GM23338 (cell line): ENCODE results near the gene GOLGA6A. TPM values are rescaled to one million over a fixed set of nuclear protein-coding genes. Genes with fewer than 3 reads are reported as not detected.

Experiments used
- ATAC-seq: fragments of 200-7000 bp; cut with Tn5 transposase; 3 replicates; pipeline ENCODE4 v1.9.1; 2020
- DNase-seq: peaks from one replicate; pipeline ENCODE4 v3.0.0-alpha.2; 2015; ENCODE audit warnings: low spot score
- H2AFZ ChIP-seq: fragments of 200-600 bp; sonication (generic); 2 replicates; pipeline ENCODE4 v1.8.0; 2016; ENCODE audit warnings: antibody characterized with exemption, mild to moderate bottlenecking, moderate library complexity
- H3F3A ChIP-seq: fragments of 200-600 bp; sonication (generic); replicated peaks from 2 replicates; pipeline ENCODE4 v1.8.0; 2017; ENCODE audit warnings: antibody characterized with exemption, mixed run types, low read depth
- H3K27ac ChIP-seq: fragments of 200-600 bp; sonication (generic); 2 replicates; pipeline ENCODE4 v1.6.1; 2016; ENCODE audit warnings: low read depth
- H3K27me3 ChIP-seq: fragments of 200-600 bp; sonication (generic); 2 replicates; pipeline ENCODE4 v1.8.0; 2016; ENCODE audit warnings: mild to moderate bottlenecking, mixed run types, moderate library complexity; ENCODE audit not compliant: insufficient read depth
- H3K36me3 ChIP-seq: fragments of 200-600 bp; sonication (generic); 2 replicates; pipeline ENCODE4 v1.8.0; 2016; ENCODE audit warnings: mild to moderate bottlenecking; ENCODE audit not compliant: insufficient read depth
- H3K4me1 ChIP-seq: fragments of 200-600 bp; sonication (generic); 2 replicates; pipeline ENCODE4 v1.8.0; 2016; ENCODE audit warnings: mild to moderate bottlenecking, moderate library complexity; ENCODE audit not compliant: insufficient read depth
- H3K4me2 ChIP-seq: fragments of 200-600 bp; sonication (generic); 2 replicates; pipeline ENCODE4 v1.7.1; 2017; ENCODE audit warnings: mixed run types
- H3K4me3 ChIP-seq: fragments of 200-600 bp; sonication (generic); 2 replicates; pipeline ENCODE4 v1.6.1; 2016; ENCODE audit warnings: mixed run types
- H3K79me2 ChIP-seq: fragments of 200-600 bp; sonication (generic); replicated peaks from 2 replicates; pipeline ENCODE4 v1.8.0; 2017; ENCODE audit warnings: mild to moderate bottlenecking; ENCODE audit not compliant: insufficient read depth
- H3K9me2 ChIP-seq: fragments of 200-600 bp; sonication (generic); 2 replicates; pipeline ENCODE4 v1.8.0; 2017; ENCODE audit not compliant: insufficient read depth
- H4K20me1 ChIP-seq: fragments of 200-600 bp; sonication (generic); replicated peaks from 2 replicates; pipeline ENCODE4 v1.8.0; 2017; ENCODE audit warnings: mild to moderate bottlenecking; ENCODE audit not compliant: insufficient read depth
- H3K27ac Mint-ChIP-seq: 2 replicates; pipeline ENCODE4 v1.8.0; 2020; ENCODE audit warnings: inconsistent platforms, mild to moderate bottlenecking, moderate library complexity, mixed read lengths
- H3K27me3 Mint-ChIP-seq: 3 replicates; pipeline ENCODE4 v1.8.0; 2022; ENCODE audit warnings: low read depth, mild to moderate bottlenecking, moderate library complexity, mixed read lengths, inconsistent platforms; ENCODE audit not compliant: insufficient read depth, poor library complexity
- H3K36me3 Mint-ChIP-seq: 3 replicates; pipeline ENCODE4 v1.8.0; 2021; ENCODE audit warnings: low read depth, mild to moderate bottlenecking, inconsistent platforms, moderate library complexity, mixed read lengths
- H3K4me1 Mint-ChIP-seq: 3 replicates; pipeline ENCODE4 v1.8.0; 2020; ENCODE audit warnings: mild to moderate bottlenecking, inconsistent platforms, mixed read lengths
- H3K4me3 Mint-ChIP-seq: 3 replicates; pipeline ENCODE4 v1.8.0; 2021; ENCODE audit warnings: moderate library complexity, mild to moderate bottlenecking, inconsistent platforms, mixed read lengths
- H3K9me3 Mint-ChIP-seq: 3 replicates; pipeline ENCODE4 v1.8.0; 2020; ENCODE audit warnings: moderate library complexity, mild to moderate bottlenecking, inconsistent platforms, mixed read lengths
- CREB1 ChIP-seq: fragments of 250-450 bp; sonication (Bioruptor Pico); IDR thresholded peaks from 2 replicates; pipeline ENCODE4 v1.5.0; 2020; ENCODE audit warnings: low read depth, mild to moderate bottlenecking, moderate library complexity
- POLR2AphosphoS5 ChIP-seq: IDR thresholded peaks from 2 replicates; pipeline ENCODE4 v1.6.1; 2016; ENCODE audit warnings: antibody characterized with exemption, low read depth
- ZNF114 ChIP-seq: fragments of 250-450 bp; sonication (Bioruptor Pico); IDR thresholded peaks from 2 replicates; pipeline ENCODE4 v1.5.0; 2020; ENCODE audit warnings: mild to moderate bottlenecking, moderate library complexity
- ZNF331 ChIP-seq: fragments of 250-450 bp; sonication (Bioruptor Pico); IDR thresholded peaks from 2 replicates; pipeline ENCODE4 v1.5.0; 2020; ENCODE audit warnings: low read depth, mild to moderate bottlenecking, moderate library complexity
- polyA plus RNA-seq: library from polyadenylated mRNA; unstranded; fragments of >200 nt; fragmentation: Nextera tagmentation; extraction: Ambion mirVana; gene quantifications from 2 replicates; pipeline ENCODE4 v1.2.1, GENCODE V29; 2016
- total RNA-seq: library from RNA; depleted of rRNA; stranded (reverse); fragments of >200 nt; shearing (Covaris generic); gene quantifications from 2 replicates; pipeline ENCODE4 v1.2.3, GENCODE V29; 2014
- TF ChIP-seq, protein P1 (sequence below): IDR thresholded peaks from 2 replicates; pipeline ENCODE4 v1.6.1; 2016; ENCODE audit warnings: antibody characterized with exemption
- TF ChIP-seq, protein P2 (sequence below): fragments of 250-450 bp; sonication (Bioruptor Pico); IDR thresholded peaks from 2 replicates; pipeline ENCODE4 v1.5.0; 2020; ENCODE audit warnings: mild to moderate bottlenecking, moderate library complexity

The GOLGA6A gene
- total and polyA plus RNA-seq, 2 experiments from 2014 or later: 0.18 to 2.1 TPM

DNA sequence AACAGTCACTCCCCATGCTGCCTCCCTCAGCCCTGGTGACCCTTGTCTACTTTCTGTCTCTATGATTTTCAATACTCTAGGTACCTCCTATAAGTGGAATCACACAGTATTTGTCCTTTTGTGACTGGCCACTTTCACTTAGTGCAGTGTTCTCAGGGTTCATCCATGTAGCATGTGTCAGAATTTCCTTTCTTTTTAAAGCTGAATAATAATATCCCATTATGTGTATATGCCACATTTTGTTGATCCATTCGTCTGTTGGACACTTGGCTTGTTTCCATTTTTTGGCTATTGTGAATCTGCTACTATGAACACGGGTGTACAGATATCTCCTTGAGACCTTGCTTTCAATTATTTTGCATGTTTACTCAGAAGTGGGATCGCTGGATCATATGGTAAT, 53.7 kb downstream of the GOLGA6A start:
- H3K4me1 Mint-ChIP-seq: no peaks in the 10 kb centered on the region
- TF ChIP-seq, protein P1, sequence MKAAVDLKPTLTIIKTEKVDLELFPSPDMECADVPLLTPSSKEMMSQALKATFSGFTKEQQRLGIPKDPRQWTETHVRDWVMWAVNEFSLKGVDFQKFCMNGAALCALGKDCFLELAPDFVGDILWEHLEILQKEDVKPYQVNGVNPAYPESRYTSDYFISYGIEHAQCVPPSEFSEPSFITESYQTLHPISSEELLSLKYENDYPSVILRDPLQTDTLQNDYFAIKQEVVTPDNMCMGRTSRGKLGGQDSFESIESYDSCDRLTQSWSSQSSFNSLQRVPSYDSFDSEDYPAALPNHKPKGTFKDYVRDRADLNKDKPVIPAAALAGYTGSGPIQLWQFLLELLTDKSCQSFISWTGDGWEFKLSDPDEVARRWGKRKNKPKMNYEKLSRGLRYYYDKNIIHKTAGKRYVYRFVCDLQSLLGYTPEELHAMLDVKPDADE: no peak
- no peak for TF ChIP-seq ZNF114 (CRISPR knock-in tag)
- TF ChIP-seq POLR2AphosphoS5: no peak
- TF ChIP-seq, protein P2, sequence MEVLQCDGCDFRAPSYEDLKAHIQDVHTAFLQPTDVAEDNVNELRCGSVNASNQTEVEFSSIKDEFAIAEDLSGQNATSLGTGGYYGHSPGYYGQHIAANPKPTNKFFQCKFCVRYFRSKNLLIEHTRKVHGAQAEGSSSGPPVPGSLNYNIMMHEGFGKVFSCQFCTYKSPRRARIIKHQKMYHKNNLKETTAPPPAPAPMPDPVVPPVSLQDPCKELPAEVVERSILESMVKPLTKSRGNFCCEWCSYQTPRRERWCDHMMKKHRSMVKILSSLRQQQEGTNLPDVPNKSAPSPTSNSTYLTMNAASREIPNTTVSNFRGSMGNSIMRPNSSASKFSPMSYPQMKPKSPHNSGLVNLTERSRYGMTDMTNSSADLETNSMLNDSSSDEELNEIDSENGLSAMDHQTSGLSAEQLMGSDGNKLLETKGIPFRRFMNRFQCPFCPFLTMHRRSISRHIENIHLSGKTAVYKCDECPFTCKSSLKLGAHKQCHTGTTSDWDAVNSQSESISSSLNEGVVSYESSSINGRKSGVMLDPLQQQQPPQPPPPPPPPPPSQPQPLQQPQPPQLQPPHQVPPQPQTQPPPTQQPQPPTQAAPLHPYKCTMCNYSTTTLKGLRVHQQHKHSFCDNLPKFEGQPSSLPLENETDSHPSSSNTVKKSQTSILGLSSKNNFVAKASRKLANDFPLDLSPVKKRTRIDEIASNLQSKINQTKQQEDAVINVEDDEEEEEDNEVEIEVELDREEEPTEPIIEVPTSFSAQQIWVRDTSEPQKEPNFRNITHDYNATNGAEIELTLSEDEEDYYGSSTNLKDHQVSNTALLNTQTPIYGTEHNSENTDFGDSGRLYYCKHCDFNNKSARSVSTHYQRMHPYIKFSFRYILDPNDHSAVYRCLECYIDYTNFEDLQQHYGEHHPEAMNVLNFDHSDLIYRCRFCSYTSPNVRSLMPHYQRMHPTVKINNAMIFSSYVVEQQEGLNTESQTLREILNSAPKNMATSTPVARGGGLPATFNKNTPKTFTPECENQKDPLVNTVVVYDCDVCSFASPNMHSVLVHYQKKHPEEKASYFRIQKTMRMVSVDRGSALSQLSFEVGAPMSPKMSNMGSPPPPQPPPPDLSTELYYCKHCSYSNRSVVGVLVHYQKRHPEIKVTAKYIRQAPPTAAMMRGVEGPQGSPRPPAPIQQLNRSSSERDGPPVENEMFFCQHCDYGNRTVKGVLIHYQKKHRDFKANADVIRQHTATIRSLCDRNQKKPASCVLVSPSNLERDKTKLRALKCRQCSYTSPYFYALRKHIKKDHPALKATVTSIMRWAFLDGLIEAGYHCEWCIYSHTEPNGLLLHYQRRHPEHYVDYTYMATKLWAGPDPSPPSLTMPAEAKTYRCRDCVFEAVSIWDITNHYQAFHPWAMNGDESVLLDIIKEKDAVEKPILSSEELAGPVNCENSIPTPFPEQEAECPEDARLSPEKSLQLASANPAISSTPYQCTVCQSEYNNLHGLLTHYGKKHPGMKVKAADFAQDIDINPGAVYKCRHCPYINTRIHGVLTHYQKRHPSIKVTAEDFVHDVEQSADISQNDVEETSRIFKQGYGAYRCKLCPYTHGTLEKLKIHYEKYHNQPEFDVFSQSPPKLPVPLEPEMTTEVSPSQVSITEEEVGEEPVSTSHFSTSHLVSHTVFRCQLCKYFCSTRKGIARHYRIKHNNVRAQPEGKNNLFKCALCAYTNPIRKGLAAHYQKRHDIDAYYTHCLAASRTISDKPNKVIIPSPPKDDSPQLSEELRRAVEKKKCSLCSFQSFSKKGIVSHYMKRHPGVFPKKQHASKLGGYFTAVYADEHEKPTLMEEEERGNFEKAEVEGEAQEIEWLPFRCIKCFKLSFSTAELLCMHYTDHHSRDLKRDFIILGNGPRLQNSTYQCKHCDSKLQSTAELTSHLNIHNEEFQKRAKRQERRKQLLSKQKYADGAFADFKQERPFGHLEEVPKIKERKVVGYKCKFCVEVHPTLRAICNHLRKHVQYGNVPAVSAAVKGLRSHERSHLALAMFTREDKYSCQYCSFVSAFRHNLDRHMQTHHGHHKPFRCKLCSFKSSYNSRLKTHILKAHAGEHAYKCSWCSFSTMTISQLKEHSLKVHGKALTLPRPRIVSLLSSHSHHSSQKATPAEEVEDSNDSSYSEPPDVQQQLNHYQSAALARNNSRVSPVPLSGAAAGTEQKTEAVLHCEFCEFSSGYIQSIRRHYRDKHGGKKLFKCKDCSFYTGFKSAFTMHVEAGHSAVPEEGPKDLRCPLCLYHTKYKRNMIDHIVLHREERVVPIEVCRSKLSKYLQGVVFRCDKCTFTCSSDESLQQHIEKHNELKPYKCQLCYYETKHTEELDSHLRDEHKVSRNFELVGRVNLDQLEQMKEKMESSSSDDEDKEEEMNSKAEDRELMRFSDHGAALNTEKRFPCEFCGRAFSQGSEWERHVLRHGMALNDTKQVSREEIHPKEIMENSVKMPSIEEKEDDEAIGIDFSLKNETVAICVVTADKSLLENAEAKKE: no peak
- no peak for TF ChIP-seq ZNF331 (CRISPR knock-in tag)
- H3K4me3 Mint-ChIP-seq: no peak overlapping the region

DNA sequence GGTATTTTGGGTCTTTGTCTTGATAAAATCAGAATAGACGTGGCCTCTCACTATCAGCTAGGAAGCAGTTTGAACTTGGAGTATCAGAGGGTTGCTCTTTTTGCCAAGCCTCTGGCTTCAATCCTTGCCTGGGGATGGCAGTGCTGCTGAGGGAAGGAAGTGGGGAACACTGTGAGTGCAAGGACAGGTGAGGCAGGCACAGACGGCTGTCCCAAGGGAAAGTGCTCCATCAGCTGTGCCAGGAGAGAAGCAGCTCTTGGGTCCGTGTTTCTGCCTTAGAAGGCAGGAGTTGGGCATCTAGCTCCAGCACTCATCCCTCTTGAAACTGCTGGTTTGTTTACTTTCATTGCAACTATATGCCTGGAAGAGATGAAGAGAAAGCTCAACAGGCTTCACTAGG, 54.7 kb downstream of the GOLGA6A start:
- Histone ChIP-seq H4K20me1 (no peaks in the 10 kb centered on the region; the same call in 1 of the 2 replicates), H3F3A (no peaks in the 10 kb centered on the region), H3K36me3 (no peaks in the 10 kb centered on the region; the same call in 1 of the 2 replicates), H2AFZ (no peak overlapping the region), H3K27me3 (no peaks in the 10 kb centered on the region), H3K9me2 (no peaks in the 10 kb centered on the region), H3K27ac (no peak overlapping the region), H3K79me2 (no peaks in the 10 kb centered on the region), H3K4me1 (no peaks in the 10 kb centered on the region), H3K4me3 (no peak overlapping the region), H3K4me2 (no peak overlapping the region)
- Mint-ChIP-seq H3K36me3 (peaks cover 17% of the 10 kb centered on the region), H3K4me1 (no peaks in the 10 kb centered on the region), H3K27me3 (peaks cover 6% of the 10 kb centered on the region), H3K27ac (peak overlapping the region; percentile 72; the same call in 1 of the 2 replicates), H3K4me3 (no peak overlapping the region), H3K9me3 (no peaks in the 10 kb centered on the region)
- DNase-seq (no peak), ATAC-seq (no peak)
- no peak for TF ChIP-seq CREB1 (CRISPR knock-in tag)

More for the DNA sequence above, 53.7 kb downstream of the GOLGA6A start:
- Mint-ChIP-seq H3K27me3 (peaks cover 6% of the 10 kb centered on the region), H3K36me3 (peaks cover 10% of the 10 kb centered on the region; the same call in 2 of the 3 replicates), H3K9me3 (no peaks in the 10 kb centered on the region), H3K27ac (no peak overlapping the region)
- Histone ChIP-seq H4K20me1 (no peaks in the 10 kb centered on the region; the same call in 1 of the 2 replicates), H2AFZ (no peak overlapping the region), H3K27me3 (no peaks in the 10 kb centered on the region), H3F3A (no peaks in the 10 kb centered on the region), H3K27ac (no peak overlapping the region), H3K36me3 (no peaks in the 10 kb centered on the region; the same call in 1 of the 2 replicates), H3K4me2 (no peak overlapping the region), H3K9me2 (no peaks in the 10 kb centered on the region), H3K4me1 (no peaks in the 10 kb centered on the region), H3K79me2 (no peaks in the 10 kb centered on the region), H3K4me3 (no peak overlapping the region)
- DNase-seq (no peak), ATAC-seq (no peak)
